ENCODE results near the gene SOX2.

The SOX2 gene

GRCh38 chr3:181718987-181719911 is 7.5 kb downstream of the SOX2 start:
- ATAC-seq = no peak

DNA sequence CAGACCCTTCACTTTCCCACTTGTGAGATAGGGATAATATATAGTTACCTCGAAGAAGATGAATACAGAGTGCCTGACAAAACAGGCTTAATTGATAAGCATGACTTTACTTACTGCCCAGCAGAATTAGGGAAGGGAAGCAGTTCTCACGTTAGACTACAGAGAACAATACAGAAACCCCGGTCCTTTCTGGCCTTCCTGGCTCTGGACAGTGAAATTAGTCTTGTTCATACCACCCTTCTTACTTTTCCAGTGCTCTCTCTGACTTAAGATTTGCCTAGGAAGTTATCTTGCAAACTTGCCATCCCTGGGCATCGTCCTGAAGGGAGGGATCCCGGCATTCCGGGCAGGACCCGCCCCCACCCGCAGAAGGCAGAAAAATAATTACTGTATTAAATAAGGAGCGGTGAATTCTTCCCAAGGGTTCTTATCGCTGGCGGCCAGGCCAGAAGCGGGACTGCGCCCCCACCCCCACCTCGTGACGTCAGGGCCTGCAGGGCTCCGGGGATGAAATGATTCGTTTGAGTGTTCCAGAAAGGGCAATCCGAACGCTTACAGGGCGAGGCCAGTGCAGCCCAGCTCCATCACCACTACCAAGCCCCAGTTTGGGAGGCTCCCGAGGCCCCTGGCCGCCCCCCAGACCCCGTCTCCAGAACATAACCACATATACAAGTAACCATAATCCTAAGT is 8.4 kb downstream of the SOX2 start:
- no peak for ATAC-seq
- TF ChIP-seq, protein P1, sequence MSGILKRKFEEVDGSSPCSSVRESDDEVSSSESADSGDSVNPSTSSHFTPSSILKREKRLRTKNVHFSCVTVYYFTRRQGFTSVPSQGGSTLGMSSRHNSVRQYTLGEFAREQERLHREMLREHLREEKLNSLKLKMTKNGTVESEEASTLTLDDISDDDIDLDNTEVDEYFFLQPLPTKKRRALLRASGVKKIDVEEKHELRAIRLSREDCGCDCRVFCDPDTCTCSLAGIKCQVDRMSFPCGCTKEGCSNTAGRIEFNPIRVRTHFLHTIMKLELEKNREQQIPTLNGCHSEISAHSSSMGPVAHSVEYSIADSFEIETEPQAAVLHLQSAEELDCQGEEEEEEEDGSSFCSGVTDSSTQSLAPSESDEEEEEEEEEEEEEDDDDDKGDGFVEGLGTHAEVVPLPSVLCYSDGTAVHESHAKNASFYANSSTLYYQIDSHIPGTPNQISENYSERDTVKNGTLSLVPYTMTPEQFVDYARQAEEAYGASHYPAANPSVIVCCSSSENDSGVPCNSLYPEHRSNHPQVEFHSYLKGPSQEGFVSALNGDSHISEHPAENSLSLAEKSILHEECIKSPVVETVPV (CRISPR knock-in tag; IDR thresholded peaks at IDR 0.05) = no peak
- TF ChIP-seq ZNF70 (CRISPR knock-in tag; IDR thresholded peaks at IDR 0.05) (no peak), PPARA (CRISPR knock-in tag; IDR thresholded peaks at IDR 0.05; ENCODE audit: borderline replicate concordance) (no peak), ZNF565 (CRISPR knock-in tag; conservative IDR thresholded peaks at IDR 0.05; ENCODE audit: low read depth) (no peak), POU6F1 (CRISPR knock-in tag; IDR thresholded peaks at IDR 0.05; ENCODE audit: borderline replicate concordance, low read depth) (no peak), ZNF8 (CRISPR knock-in tag; IDR thresholded peaks at IDR 0.05) (no peak), TOX (CRISPR knock-in tag; IDR thresholded peaks at IDR 0.05; ENCODE audit: borderline replicate concordance) (no peak), GLIS3 (CRISPR knock-in tag; IDR thresholded peaks at IDR 0.05) (no peak), ESRRG (CRISPR knock-in tag; IDR thresholded peaks at IDR 0.05) (no peak), OSR1 (CRISPR knock-in tag; IDR thresholded peaks at IDR 0.05) (no peak), ARNTL (CRISPR knock-in tag; IDR thresholded peaks at IDR 0.05; ENCODE audit: borderline replicate concordance, low read depth) (no peak)
- TF ChIP-seq, protein P2, sequence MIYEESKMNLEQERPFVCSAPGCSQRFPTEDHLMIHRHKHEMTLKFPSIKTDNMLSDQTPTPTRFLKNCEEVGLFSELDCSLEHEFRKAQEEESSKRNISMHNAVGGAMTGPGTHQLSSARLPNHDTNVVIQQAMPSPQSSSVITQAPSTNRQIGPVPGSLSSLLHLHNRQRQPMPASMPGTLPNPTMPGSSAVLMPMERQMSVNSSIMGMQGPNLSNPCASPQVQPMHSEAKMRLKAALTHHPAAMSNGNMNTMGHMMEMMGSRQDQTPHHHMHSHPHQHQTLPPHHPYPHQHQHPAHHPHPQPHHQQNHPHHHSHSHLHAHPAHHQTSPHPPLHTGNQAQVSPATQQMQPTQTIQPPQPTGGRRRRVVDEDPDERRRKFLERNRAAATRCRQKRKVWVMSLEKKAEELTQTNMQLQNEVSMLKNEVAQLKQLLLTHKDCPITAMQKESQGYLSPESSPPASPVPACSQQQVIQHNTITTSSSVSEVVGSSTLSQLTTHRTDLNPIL (CRISPR knock-in tag; IDR thresholded peaks at IDR 0.05; ENCODE audit: low read depth) = no peak
- TF ChIP-seq, protein P3, sequence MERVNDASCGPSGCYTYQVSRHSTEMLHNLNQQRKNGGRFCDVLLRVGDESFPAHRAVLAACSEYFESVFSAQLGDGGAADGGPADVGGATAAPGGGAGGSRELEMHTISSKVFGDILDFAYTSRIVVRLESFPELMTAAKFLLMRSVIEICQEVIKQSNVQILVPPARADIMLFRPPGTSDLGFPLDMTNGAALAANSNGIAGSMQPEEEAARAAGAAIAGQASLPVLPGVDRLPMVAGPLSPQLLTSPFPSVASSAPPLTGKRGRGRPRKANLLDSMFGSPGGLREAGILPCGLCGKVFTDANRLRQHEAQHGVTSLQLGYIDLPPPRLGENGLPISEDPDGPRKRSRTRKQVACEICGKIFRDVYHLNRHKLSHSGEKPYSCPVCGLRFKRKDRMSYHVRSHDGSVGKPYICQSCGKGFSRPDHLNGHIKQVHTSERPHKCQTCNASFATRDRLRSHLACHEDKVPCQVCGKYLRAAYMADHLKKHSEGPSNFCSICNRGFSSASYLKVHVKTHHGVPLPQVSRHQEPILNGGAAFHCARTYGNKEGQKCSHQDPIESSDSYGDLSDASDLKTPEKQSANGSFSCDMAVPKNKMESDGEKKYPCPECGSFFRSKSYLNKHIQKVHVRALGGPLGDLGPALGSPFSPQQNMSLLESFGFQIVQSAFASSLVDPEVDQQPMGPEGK (CRISPR knock-in tag; IDR thresholded peaks at IDR 0.05; ENCODE audit: borderline replicate concordance) = no peak

More at GRCh38 chr3:181718987-181719911, 7.5 kb downstream of the SOX2 start:
- TF ChIP-seq TOX (CRISPR knock-in tag; IDR thresholded peaks at IDR 0.05; ENCODE audit: borderline replicate concordance) (no peak), ZC3H10 (CRISPR knock-in tag; IDR thresholded peaks at IDR 0.05) (no peak), GLIS3 (CRISPR knock-in tag; IDR thresholded peaks at IDR 0.05) (no peak)

DNA sequence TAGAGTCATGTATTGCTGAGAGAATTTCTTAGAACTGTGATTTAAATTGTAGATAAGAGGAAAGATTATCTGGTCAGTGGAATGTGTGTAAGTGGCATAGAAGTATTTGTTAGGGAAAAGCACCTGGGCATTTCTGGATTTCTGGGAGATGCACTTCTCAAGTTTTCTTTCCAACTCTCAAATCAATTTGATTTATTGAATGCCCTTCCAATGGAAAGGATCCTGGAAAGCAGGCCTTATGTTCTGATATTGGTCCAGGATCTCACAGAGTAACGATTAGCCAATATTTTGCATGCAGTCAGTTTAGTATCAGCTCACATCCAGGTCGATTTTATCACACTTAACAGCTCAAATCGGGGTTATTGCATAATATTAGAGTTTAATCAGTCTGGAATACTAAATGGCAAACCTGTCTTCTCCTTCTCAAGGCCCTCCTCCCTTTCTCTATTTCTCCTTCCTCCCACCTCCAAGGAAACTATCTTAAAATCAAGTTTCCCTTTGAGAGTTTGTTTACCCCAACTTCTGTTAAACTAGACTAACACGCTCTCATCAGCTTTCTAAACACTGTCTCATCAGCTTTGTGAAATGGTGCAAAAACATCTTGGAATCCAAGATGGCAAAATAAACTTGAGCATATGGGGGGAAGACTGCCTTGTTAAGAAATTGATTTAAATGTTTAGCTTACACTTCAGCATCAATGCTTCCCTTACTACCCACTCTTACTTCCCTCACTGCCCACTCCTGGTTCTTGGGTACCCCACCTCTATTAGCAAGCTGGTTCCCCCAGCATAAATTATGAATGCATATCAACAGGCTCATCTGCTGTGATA is 9.5 kb downstream of the SOX2 start:
- TF ChIP-seq BACH2 (CRISPR knock-in tag; IDR thresholded peaks at IDR 0.05; ENCODE audit: borderline replicate concordance) = no peak
- TF ChIP-seq ISL1 (CRISPR knock-in tag; IDR thresholded peaks at IDR 0.05) = no peak
- TF ChIP-seq ZNF565 (CRISPR knock-in tag; conservative IDR thresholded peaks at IDR 0.05; ENCODE audit: low read depth) = no peak
- no peak for TF ChIP-seq ZC3H10 (CRISPR knock-in tag; IDR thresholded peaks at IDR 0.05)
- no peak for TF ChIP-seq POU6F1 (CRISPR knock-in tag; IDR thresholded peaks at IDR 0.05; ENCODE audit: borderline replicate concordance, low read depth)
- TF ChIP-seq, protein P2 (CRISPR knock-in tag; IDR thresholded peaks at IDR 0.05; ENCODE audit: low read depth) = no peak
- TF ChIP-seq, protein P1 (CRISPR knock-in tag; IDR thresholded peaks at IDR 0.05) = no peak
- TF ChIP-seq RARB (CRISPR knock-in tag; IDR thresholded peaks at IDR 0.05) = no peak
- no peak for TF ChIP-seq TCF4 (CRISPR knock-in tag; IDR thresholded peaks at IDR 0.05; ENCODE audit: borderline replicate concordance)
- no peak for TF ChIP-seq OSR1 (CRISPR knock-in tag; IDR thresholded peaks at IDR 0.05)
- TF ChIP-seq, protein P3 (CRISPR knock-in tag; IDR thresholded peaks at IDR 0.05; ENCODE audit: borderline replicate concordance) = no peak
- no peak for TF ChIP-seq ARNTL (CRISPR knock-in tag; IDR thresholded peaks at IDR 0.05; ENCODE audit: borderline replicate concordance, low read depth)

More for the DNA sequence above, 9.5 kb downstream of the SOX2 start:
- ATAC-seq = no peak
